Keratinocyte (primary cell): ENCODE measurements around the gene CD164L2.
"Not testable (repeated sequence)": the region's sequence is repeated elsewhere in the genome, so short reads cannot be mapped to it uniquely, and the experiment has no call there.

Source experiments
- CTCF ChIP-seq, 3 experiments: IDR thresholded peaks in 1 of 3; conservative IDR thresholded peaks in 1 of 3; optimal IDR thresholded peaks in 1 of 3; 2 replicates in 2 of 3; 3 replicates in 1 of 3; pipeline versions ENCODE3 to v1.5.1; 2011; ENCODE audit warnings: low read length in 3 of 3, mild to moderate bottlenecking in 3 of 3, moderate library complexity in 2 of 3, control low read depth in 1 of 3, inconsistent platforms in 1 of 3; ENCODE audit not compliant: insufficient read depth in 2 of 3; ENCODE audit errors: extremely low read depth in 1 of 3
- EZH2 ChIP-seq: IDR thresholded peaks from one replicate; pipeline ENCODE4 v1.6.1; 2012; ENCODE audit warnings: inconsistent platforms, mild to moderate bottlenecking, low read length, moderate library complexity

GRCh38 chr1:27384797-27385196, 1.7 kb upstream of the CD164L2 start:
- not testable (repeated sequence) for TF ChIP-seq CTCF (optimal IDR thresholded peaks at IDR 0.05 in 1 of 3, IDR thresholded peaks at IDR 0.05 in 1 of 3, conservative IDR thresholded peaks at IDR 0.05 in 1 of 3; ENCODE audit: extremely low read depth in 1 of 3, insufficient read depth in 2 of 3, low read length in 3 of 3); EZH2
